Colonic mucosa (tissue), 4 donors: ENCODE data around the gene MN1. TPM values are rescaled to one million over a fixed set of nuclear protein-coding genes. Genes with fewer than 3 reads are reported as not detected.

Source experiments
- DNase-seq: peaks from one replicate; pipeline ENCODE4 v3.0.0-alpha.2; 2020
- H3K27ac ChIP-seq: fragments of 200-600 bp; one replicate; pipeline ENCODE4 v1.8.0; 2021
- H3K27me3 ChIP-seq: fragments of 200-600 bp; one replicate; pipeline ENCODE4 v1.8.0; 2021
- H3K36me3 ChIP-seq: fragments of 200-600 bp; one replicate; pipeline ENCODE4 v1.8.0; 2021
- H3K4me1 ChIP-seq: fragments of 200-600 bp; one replicate; pipeline ENCODE4 v1.8.0; 2021; ENCODE audit warnings: mild to moderate bottlenecking
- H3K4me3 ChIP-seq: fragments of 200-600 bp; one replicate; pipeline ENCODE4 v1.8.0; 2021
- H3K9ac ChIP-seq, 2 donors: one replicate each; pipeline ENCODE4 v1.7.0; 2013; ENCODE audit warnings: control low read depth in 2 of 2, low read depth in 2 of 2, low read length in 2 of 2
- H3K9me3 ChIP-seq: fragments of 200-600 bp; one replicate; pipeline ENCODE4 v1.8.0; 2021
- intact Hi-C: fragments of 100-400 bp; cut with DNase I; formaldehyde crosslinking; loops from one replicate; pipeline ENCODE4 v1.14.1; 2022
- total RNA-seq, 2 donors: library from RNA; stranded (reverse); fragmentation: NEBNext Ultra II Directional in 1 of 2; extraction: Animal tissue kit (Norgen Biotek cat#: 25700) in 1 of 2; gene quantifications; one replicate each; pipeline ENCODE4 v1.2.1, GENCODE V29; 2021
- TF ChIP-seq, protein P1 (sequence below): fragments of 200-600 bp; IDR thresholded peaks from one replicate; pipeline ENCODE4 v1.8.0; 2022; ENCODE audit warnings: antibody characterized with exemption, mild to moderate bottlenecking
- donor health status: healthy.
- donor health status: DM: no; HTN: no; CAD: no.
- donor health status: DM: no; HTN: no; CAD: no.

The MN1 gene
- total RNA-seq, 2 donors from 2014 or later, result 0.67 to 1.5 TPM

DNA sequence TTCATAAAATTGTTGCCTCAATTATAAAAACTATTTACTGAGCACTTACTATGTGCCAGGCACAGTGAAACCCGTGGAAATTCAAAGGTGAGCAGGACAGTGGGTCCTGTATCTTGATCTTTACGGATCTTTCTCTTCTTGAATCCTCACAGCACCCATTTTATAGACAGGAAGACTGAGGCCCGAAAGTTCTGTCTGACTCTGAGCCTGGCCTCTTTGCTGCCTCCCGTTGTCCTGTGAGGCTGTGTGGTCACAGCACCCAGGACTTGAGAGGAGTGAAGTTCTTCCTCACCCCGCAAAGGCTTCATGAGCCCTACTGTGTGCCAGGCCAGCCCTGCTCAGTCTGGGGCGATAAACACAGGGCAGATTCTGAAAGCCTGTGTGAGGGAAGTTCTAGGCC lies 13.4 kb upstream of the MN1 start:
- Histone ChIP-seq H3K27me3 (no peaks in the 10 kb centered on the region), H3K27ac (no peak overlapping the region), H3K4me3 (no peak overlapping the region), H3K4me1 (no peaks in the 10 kb centered on the region), H3K9me3 (no peaks in the 10 kb centered on the region), H3K36me3 (no peaks in the 10 kb centered on the region), H3K9ac (no peak overlapping the region)
- TF ChIP-seq, protein P1, sequence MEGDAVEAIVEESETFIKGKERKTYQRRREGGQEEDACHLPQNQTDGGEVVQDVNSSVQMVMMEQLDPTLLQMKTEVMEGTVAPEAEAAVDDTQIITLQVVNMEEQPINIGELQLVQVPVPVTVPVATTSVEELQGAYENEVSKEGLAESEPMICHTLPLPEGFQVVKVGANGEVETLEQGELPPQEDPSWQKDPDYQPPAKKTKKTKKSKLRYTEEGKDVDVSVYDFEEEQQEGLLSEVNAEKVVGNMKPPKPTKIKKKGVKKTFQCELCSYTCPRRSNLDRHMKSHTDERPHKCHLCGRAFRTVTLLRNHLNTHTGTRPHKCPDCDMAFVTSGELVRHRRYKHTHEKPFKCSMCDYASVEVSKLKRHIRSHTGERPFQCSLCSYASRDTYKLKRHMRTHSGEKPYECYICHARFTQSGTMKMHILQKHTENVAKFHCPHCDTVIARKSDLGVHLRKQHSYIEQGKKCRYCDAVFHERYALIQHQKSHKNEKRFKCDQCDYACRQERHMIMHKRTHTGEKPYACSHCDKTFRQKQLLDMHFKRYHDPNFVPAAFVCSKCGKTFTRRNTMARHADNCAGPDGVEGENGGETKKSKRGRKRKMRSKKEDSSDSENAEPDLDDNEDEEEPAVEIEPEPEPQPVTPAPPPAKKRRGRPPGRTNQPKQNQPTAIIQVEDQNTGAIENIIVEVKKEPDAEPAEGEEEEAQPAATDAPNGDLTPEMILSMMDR, result no peak
- DNase-seq, result no peak
- intact Hi-C loops, result no loop called here

DNA sequence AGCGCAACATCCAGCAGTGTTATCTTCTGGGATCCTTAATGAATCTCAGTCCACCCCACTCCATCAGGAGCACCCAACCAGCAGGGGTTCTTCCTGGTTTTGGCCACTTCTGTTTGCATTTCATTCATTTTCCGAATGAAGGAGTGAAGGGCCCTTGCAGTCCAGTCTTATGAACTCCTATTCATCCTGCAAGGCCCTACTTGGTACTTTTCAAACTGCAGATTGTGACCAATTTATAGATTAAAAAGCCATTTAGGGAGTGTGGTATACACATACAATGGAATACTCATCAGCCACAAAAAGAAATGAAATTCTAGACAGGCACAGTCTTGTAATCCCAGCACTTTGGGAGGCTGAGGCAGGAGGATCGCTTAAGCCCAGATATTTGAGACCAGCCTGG lies 10.2 kb upstream of the MN1 start:
- H3K4me1 ChIP-seq, result no peaks in the 10 kb centered on the region
- no peak overlapping the region for H3K27ac ChIP-seq
- no peaks in the 10 kb centered on the region for H3K9me3 ChIP-seq
- H3K36me3 ChIP-seq, result no peaks in the 10 kb centered on the region
- no peak overlapping the region for H3K9ac ChIP-seq
- TF ChIP-seq, protein P1, result no peak
- H3K27me3 ChIP-seq, result no peaks in the 10 kb centered on the region
- DNase-seq, result no peak
- H3K4me3 ChIP-seq, result no peak overlapping the region
- intact Hi-C loops, result no loop called here

- no peak overlapping the region for H3K27ac ChIP-seq
- H3K9me3 ChIP-seq, result no peaks in the 10 kb centered on the region
- no peaks in the 10 kb centered on the region for H3K4me1 ChIP-seq
- no peaks in the 10 kb centered on the region for H3K36me3 ChIP-seq
- intact Hi-C loops, result no loop called here
- no peak overlapping the region for H3K4me3 ChIP-seq
- no peaks in the 10 kb centered on the region for H3K27me3 ChIP-seq
- no peak overlapping the region for H3K9ac ChIP-seq
- DNase-seq, result peak; percentile 38
- TF ChIP-seq, protein P1, result no peak
Observed at GRCh38 chr22:27810609-27811151, 9.1 kb upstream of the MN1 start.

GRCh38 chr22:27809700-27810608 lies 8.4 kb upstream of the MN1 start:
- TF ChIP-seq, protein P1, result no peak
- no peak overlapping the region for H3K9ac ChIP-seq
- intact Hi-C loops, result no loop called here

DNA sequence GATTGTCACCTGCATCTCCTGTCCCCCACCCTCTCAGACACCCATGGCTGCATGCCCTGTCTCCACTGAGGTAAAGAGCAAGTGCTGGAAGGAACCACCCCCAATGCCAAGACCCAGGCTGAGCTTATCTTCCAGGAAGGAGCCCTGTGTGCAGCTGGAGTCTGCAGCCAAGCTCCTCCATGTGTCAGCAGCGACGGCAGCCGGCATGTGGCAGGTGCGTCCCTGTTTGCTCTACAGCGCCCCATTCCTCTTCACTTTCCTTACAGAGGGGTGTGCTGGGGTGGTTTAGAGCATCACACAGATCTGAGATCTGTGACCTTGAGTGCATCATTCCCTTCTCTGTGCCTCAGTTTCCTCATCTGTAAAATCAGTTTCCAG lies 7.7 kb upstream of the MN1 start:
- TF ChIP-seq, protein P1, result no peak
- no peaks in the 10 kb centered on the region for H3K4me1 ChIP-seq
- H3K4me3 ChIP-seq, result no peak overlapping the region
- no peaks in the 10 kb centered on the region for H3K9me3 ChIP-seq
- no peaks in the 10 kb centered on the region for H3K36me3 ChIP-seq
- intact Hi-C loops, result no loop called here
- H3K27me3 ChIP-seq, result no peaks in the 10 kb centered on the region
- no peak overlapping the region for H3K27ac ChIP-seq
- DNase-seq, result no peak
- H3K9ac ChIP-seq, result no peak overlapping the region

More at GRCh38 chr22:27809700-27810608, 8.4 kb upstream of the MN1 start:
- H3K36me3 ChIP-seq, result no peaks in the 10 kb centered on the region
- DNase-seq, result no peak
- no peaks in the 10 kb centered on the region for H3K27me3 ChIP-seq
- H3K27ac ChIP-seq, result no peak overlapping the region
- H3K9me3 ChIP-seq, result no peaks in the 10 kb centered on the region
- no peaks in the 10 kb centered on the region for H3K4me1 ChIP-seq
- no peak overlapping the region for H3K4me3 ChIP-seq
